Endothelial cell of umbilical vein (primary cell): ENCODE measurements around the gene GNAQ. TPM values are rescaled to one million over a fixed set of nuclear protein-coding genes. Genes with fewer than 3 reads are reported as not detected.

Experiments
- BruUV-seq: library from RNA; stranded (reverse); fragments of 400-500 nt; replicated peaks from 2 replicates; lab custom pipeline; 2021; lab: Mats Ljungman, UMichigan
- CTCF ChIA-PET: fragments of 300-600, 350-600 bp; sonication (Branson Sonifier 250); formaldehyde crosslinking; loops from one replicate; lab custom pipeline; 2021; ENCODE audit warnings: antibody characterized with exemption, inconsistent platforms; lab: Charles Lee
- POLR2A ChIA-PET: fragments of 300-600, 350-600 bp; sonication (Branson Sonifier 250); formaldehyde crosslinking; loops from one replicate; lab custom pipeline; 2021; ENCODE audit warnings: antibody characterized with exemption, inconsistent platforms; lab: Charles Lee
- DNase-seq: peaks from one replicate; pipeline ENCODE4 v3.0.0-alpha.2; 2011; ENCODE audit warnings: low read depth, low spot score
- FAIRE-seq: peaks from 2 replicates; lab custom pipeline; 2011; peaks lifted over from hg19 to GRCh38; lab: Jason Lieb, UNC
- H2AFZ ChIP-seq: 2 replicates; pipeline ENCODE4 v1.6.0; 2012; ENCODE audit warnings: low read depth, low read length, control low read depth, inconsistent platforms
- H3K27ac ChIP-seq: 2 replicates; pipeline ENCODE4 v1.5.1; 2011; ENCODE audit warnings: low read depth, mild to moderate bottlenecking, control low read depth, low read length, moderate library complexity; ENCODE audit not compliant: insufficient read depth
- H3K27me3 ChIP-seq, 2 experiments: 2 replicates each; pipeline versions ENCODE4 v1.6.0 to v1.6.1; 2011; ENCODE audit warnings: low read length in 2 of 2, mixed read lengths in 1 of 2; ENCODE audit not compliant: control insufficient read depth in 2 of 2, insufficient read depth in 2 of 2
- H3K36me3 ChIP-seq, 2 experiments: 2 replicates in 1 of 2; 3 replicates in 1 of 2; pipeline ENCODE4 v1.5.1; 2011; ENCODE audit warnings: low read length in 2 of 2, mild to moderate bottlenecking in 1 of 2, moderate library complexity in 1 of 2; ENCODE audit not compliant: control insufficient read depth in 2 of 2, insufficient read depth in 2 of 2; ENCODE audit errors: extremely low read depth in 1 of 2
- H3K4me1 ChIP-seq: 3 replicates; pipeline ENCODE4 v1.5.1; 2011; ENCODE audit warnings: mild to moderate bottlenecking, low read length; ENCODE audit not compliant: control insufficient read depth, insufficient read depth; ENCODE audit errors: extremely low read depth
- H3K4me2 ChIP-seq: 2 replicates; pipeline ENCODE4 v1.6.1; 2011; ENCODE audit warnings: low read length, control low read depth, mixed read lengths; ENCODE audit not compliant: insufficient read depth
- H3K4me3 ChIP-seq, 3 experiments: fragments of 200-600 bp in 1 of 3; sonication (generic), shearing (Covaris generic) in 1 of 3; replicated peaks in 1 of 3; 2 replicates each; pipeline ENCODE4 v1.5.1; 2011 to 2016; ENCODE audit warnings: control low read depth in 3 of 3, low read length in 3 of 3, mild to moderate bottlenecking in 2 of 3, inconsistent platforms in 1 of 3, low read depth in 1 of 3, moderate library complexity in 1 of 3; ENCODE audit not compliant: insufficient read depth in 1 of 3
- H3K79me2 ChIP-seq: 2 replicates; pipeline ENCODE4 v1.6.0; 2012; ENCODE audit warnings: low read length, inconsistent platforms; ENCODE audit not compliant: control insufficient read depth, insufficient read depth
- H3K9ac ChIP-seq: replicated peaks from 2 replicates; pipeline ENCODE3; 2011; ENCODE audit warnings: low read length, control low read depth; ENCODE audit not compliant: insufficient read depth; ENCODE audit errors: extremely low read depth
- H3K9me1 ChIP-seq: replicated peaks from 3 replicates; pipeline ENCODE4 v1.6.0; 2011; ENCODE audit warnings: mild to moderate bottlenecking, low read length; ENCODE audit not compliant: control insufficient read depth, insufficient read depth; ENCODE audit errors: extremely low read depth
- H3K9me3 ChIP-seq: replicated peaks from 2 replicates; pipeline ENCODE4 v1.5.1; 2012; ENCODE audit warnings: low read length, inconsistent platforms; ENCODE audit not compliant: control insufficient read depth, insufficient read depth
- H4K20me1 ChIP-seq: replicated peaks from 2 replicates; pipeline ENCODE3; 2011; ENCODE audit warnings: mild to moderate bottlenecking, low read length; ENCODE audit not compliant: control insufficient read depth, insufficient read depth; ENCODE audit errors: extremely low read depth
- CTCF ChIP-seq, 2 donors: IDR thresholded peaks; 1 replicate in 1 of 2; 2 replicates in 1 of 2; pipeline ENCODE4 v1.5.1; 2011; ENCODE audit warnings: low read length in 2 of 2, mild to moderate bottlenecking in 2 of 2, moderate library complexity in 2 of 2, control low read depth in 1 of 2, inconsistent platforms in 1 of 2, low read depth in 1 of 2; ENCODE audit not compliant: insufficient read depth in 1 of 2; ENCODE audit errors: extremely low read depth in 1 of 2
- EZH2 ChIP-seq: IDR thresholded peaks from 2 replicates; pipeline ENCODE4 v1.6.1; 2012; ENCODE audit warnings: borderline replicate concordance, low read depth, mild to moderate bottlenecking, moderate library complexity, low read length, inconsistent platforms; ENCODE audit not compliant: severe bottlenecking
- FOS ChIP-seq: IDR thresholded peaks from 2 replicates; pipeline ENCODE4 v1.6.1; 2011; ENCODE audit warnings: mild to moderate bottlenecking, low read length, moderate library complexity, borderline replicate concordance; ENCODE audit not compliant: insufficient read depth
- GATA2 ChIP-seq: IDR thresholded peaks from 2 replicates; pipeline ENCODE4 v1.7.0; 2011; ENCODE audit warnings: low read depth, mild to moderate bottlenecking, moderate library complexity, mixed read lengths, low read length; ENCODE audit not compliant: insufficient read length, insufficient read depth
- JUN ChIP-seq: IDR thresholded peaks from 2 replicates; pipeline ENCODE4 v1.6.1; 2011; ENCODE audit warnings: borderline replicate concordance, low read depth; ENCODE audit not compliant: insufficient read length, insufficient read depth
- MAX ChIP-seq: IDR thresholded peaks from 2 replicates; pipeline ENCODE4 v1.6.1; 2011; ENCODE audit not compliant: insufficient read depth, insufficient read length
- MYC ChIP-seq: IDR thresholded peaks from one replicate; pipeline ENCODE4 v1.6.1; 2011; ENCODE audit warnings: mild to moderate bottlenecking, low read depth, low read length
- POLR2A ChIP-seq: IDR thresholded peaks from 2 replicates; pipeline ENCODE4 v1.6.1; 2012; ENCODE audit warnings: low read depth, mild to moderate bottlenecking, control low read depth, low read length
- POLR2AphosphoS5 ChIP-seq: IDR thresholded peaks from 2 replicates; pipeline ENCODE4 v1.6.1; 2012; ENCODE audit warnings: low read depth, mild to moderate bottlenecking, control low read depth, low read length, moderate library complexity; ENCODE audit not compliant: insufficient read depth
- dilution Hi-C: fragments of 300-500 bp; cut with MboI; formaldehyde crosslinking; loops from one replicate; pipeline ENCODE4 v1.15.0; 2019; ENCODE audit warnings: low sequenced_read_pairs; ENCODE audit not compliant: extremely low pct_ligation_motif_present
- intact Hi-C: fragments of 100-400 bp; cut with micrococcal nuclease; formaldehyde crosslinking; loops from one replicate; pipeline ENCODE4 v1.10.0; 2022
- polyA plus RNA-seq, 4 experiments: library from polyadenylated mRNA; depleted of rRNA in 3 of 4; stranded (reverse) in 3 of 4; unstranded in 1 of 4; fragments of >200 nt; gene quantifications; 2 replicates each; pipeline versions ENCODE4 v1.2.1 to v1.2.3, GENCODE V29; 2011 to 2012; ENCODE audit warnings: missing spikeins in 1 of 4
- total RNA-seq: library from RNA; stranded (reverse); gene quantifications from 2 replicates; pipeline ENCODE4 v1.2.3, GENCODE V29; 2021

GNAQ gene
- total and polyA plus RNA-seq, 2 donors (not counting 3 experiments of a cell fraction or from before 2014, with no cell fraction given), result 26.1 to 67.3 TPM

GRCh38 chr9:77865385-77866047, 166.1 kb downstream of the GNAQ start:
- Histone ChIP-seq H3K36me3 (no peaks in the 10 kb centered on the region), H2AFZ (no peak overlapping the region), H3K9me3 (no peaks in the 10 kb centered on the region), H4K20me1 (no peaks in the 10 kb centered on the region), H3K79me2 (peaks cover 6% of the 10 kb centered on the region), H3K9me1 (no peaks in the 10 kb centered on the region), H3K4me2 (no peak overlapping the region), H3K4me3 (no peak overlapping the region), H3K9ac (no peak overlapping the region), H3K27ac (no peak overlapping the region), H3K4me1 (no peaks in the 10 kb centered on the region), H3K27me3 (no peaks in the 10 kb centered on the region)
- ChIA-PET CTCF (interaction anchor here (0.7 to 3.1 kb wide), 5 partner anchors 10 to 170 kb away, joined by 3 to 11 read pairs (median 5); no protein-coding TSS in a partner anchor), POLR2A (no interaction called here)
- TF ChIP-seq GATA2, result no peak
- TF ChIP-seq POLR2AphosphoS5, result no peak
- TF ChIP-seq CTCF (IDR thresholded peaks at IDR 0.05; ENCODE audit: extremely low read depth in 1 of 2, insufficient read depth in 1 of 2, low read depth in 1 of 2, low read length in 2 of 2), result no peak
- TF ChIP-seq POLR2A, result no peak
- no peak for TF ChIP-seq EZH2
- no peak for TF ChIP-seq MAX
- TF ChIP-seq FOS, result no peak
- TF ChIP-seq MYC, result no peak
- TF ChIP-seq JUN, result no peak
- no TSS peak for BruUV-seq
- no peak for FAIRE-seq
- dilution Hi-C loops, result no loop called here
- DNase-seq, result no peak
- intact Hi-C loops, result no loop called here
